ENCODE measurements around the gene TRAF3.
"Not testable (repeated sequence)": the region's sequence is repeated elsewhere in the genome, so short reads cannot be mapped to it uniquely, and the experiment has no call there.

TRAF3 gene

DNA sequence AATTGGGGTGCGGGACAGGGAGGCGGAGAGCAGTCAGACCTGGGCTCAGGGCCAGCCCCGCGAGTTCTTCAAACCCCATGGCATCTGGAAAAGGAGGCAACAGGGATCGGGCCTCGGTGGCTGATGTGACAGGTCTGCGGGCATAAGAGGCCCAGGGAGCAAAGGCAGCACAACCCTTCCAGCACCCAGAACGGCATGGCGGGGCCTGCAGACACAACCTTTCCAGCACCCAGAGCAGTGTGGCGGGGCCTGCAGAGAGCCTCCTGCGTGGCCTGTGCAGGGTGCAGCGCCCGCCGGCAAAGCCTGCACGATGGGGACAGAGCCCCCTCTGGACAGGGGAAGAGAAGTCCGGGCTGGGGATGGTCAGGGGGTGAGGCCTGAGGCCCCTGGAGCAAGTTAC lies 26.2 kb upstream of the TRAF3 start:
- no peak for DNase-seq (ENCODE audit: low read depth in 2 of 2)

- DNase-seq (ENCODE audit: low read depth in 2 of 2) = no peak
Observed at GRCh38 chr14:102752239-102752847, 24.9 kb upstream of the TRAF3 start.

DNA sequence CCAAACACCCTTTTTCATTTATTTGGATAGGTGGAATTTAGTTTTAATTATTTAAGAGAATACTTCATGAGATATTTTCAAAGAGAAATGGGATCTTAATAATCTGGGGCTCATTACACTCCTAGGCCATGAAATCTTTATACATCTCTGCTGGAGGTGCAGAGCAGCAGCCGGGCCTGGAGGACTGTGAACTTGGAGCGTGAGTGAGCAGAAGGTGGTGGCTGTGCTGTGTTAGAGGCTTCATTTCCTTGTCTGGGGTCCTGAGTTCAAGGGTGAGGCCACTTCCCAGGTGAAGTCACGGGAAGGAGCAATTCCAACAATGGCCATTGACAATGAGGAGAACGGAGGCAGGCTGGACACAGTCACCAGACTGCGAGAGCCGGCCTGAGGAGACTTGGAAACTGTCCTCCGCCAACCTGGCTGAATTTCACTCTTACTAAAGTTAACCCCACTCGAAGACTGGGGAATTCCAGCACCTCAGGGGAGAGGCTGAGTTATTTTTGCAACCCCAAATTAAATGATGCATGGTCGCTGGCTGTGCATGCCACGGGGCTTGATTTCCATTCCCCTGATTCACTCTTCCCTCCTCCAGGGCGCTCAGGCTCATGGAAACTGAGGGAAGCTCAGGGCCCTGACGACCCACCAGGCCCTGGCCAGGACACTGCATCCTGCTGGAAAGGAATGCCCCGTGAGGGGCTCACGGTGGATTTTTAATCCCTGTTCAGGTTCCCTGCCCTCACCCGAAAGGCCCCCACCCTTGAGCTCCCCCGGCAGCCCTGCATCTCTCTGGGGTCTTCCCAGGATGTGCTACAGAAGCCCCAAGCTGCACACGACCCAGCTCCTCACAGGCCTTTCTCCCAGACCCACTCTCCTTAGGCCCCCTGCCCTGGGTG lies 22.6 kb upstream of the TRAF3 start:
- DNase-seq (ENCODE audit: low read depth in 2 of 2) = no peak

DNA sequence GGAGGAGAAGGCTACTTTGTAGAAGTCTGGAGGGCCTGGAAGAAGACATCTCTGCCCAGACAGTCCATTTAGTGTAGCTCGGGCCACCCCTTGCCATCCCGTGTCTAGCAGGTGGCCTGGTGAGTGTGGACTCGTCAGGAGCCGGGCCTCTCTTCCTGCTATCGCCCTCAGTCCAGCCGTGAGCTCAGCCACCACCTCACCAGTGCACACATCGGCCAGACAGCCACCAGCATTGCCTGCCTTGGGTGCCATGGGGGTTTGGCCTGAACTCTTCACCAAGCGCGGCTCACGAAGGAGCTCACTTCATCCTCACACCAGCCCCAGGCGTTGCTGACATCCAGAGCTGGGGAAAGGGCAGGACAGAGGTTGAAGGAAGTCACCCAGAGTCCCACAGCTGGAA lies 19.6 kb upstream of the TRAF3 start:
- DNase-seq (ENCODE audit: low read depth in 2 of 2) = no peak

DNA sequence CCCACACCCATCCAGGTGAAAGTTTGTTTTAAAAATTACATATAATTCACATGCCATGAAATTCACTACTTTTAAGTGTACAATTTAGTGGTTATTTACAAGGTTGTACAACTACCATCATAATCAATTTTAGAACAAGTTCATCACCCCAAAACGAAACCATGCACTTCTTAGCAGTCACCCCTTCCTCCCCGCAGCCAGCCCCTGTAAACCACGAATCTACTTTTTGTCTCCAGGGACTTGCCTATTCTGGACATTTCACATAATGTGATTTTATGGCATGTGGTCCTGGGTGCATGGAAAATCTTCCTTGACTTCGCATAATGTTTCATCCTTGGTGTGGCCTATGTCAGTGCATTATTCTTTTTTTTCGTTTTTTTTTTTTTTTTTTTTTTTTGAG lies 19.2 kb upstream of the TRAF3 start:
- no peak for DNase-seq (ENCODE audit: low read depth in 2 of 2)

DNA sequence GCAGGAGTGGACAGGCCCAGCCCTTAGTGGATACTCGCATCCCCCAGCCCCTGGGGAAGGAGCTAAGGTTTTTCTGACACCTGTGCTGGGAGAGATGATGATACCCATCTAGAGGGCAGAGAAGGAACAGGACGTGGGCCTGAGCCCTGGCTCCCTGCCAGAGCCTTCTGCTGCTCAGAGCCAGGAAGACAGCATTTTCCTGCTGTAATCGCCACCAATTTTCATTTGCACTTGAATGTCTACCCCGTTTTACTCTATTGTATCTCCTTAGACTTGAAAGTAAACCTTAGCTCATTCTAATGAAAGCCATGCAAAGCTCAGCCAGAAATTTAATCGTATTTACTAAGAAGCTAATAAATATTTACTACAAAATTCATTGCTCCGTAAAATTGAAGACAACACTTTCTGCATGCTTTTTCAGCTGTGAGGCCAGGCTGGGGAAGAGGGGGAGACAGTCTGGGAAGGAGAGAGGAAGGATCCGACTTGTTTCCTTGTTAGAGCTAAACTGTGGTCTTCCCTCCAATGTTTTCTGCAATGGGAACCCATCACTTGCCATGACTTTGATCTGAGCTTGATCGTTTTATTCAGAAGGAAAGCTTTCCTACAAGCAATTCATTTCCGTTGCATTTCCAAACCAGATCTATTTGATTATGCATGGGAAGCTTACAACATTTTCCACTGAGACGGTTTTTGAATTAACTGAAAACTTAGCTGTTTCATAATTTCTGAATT lies 17.6 kb upstream of the TRAF3 start:
- no peak for DNase-seq (ENCODE audit: low read depth in 2 of 2)

DNA sequence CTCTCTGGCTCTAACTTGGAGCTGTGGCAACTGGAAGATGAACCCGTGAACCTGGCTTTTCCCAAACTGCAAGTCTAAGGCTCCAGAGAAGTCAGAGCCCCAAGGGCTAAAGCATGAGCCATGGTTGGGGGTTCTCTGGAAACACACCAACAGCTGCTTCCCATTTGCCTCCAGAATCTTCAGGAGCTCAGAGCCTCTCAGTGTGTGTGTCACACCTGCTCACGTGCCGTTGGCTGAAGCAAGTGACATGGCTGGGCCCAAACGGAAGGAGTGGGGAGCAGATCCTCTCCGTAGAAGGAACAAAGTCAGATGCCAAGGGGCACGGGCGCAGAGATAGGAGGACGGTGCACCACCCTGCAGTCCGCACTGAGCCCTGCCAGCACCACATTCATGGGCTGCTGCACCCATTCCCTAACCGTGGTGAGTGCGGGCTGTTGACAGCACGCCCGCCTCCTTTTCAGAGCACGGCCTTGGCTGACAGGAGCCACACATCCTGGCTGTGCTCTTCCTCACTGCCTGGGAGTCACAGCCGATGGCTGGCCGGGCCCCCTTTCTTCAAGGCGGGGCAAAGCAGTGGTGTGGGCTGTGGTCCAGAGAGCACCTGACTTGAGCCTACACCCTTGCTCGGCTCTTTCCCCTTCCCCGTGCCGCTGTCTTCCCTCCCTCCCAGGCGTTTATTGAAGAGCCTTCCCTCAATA lies 16.6 kb upstream of the TRAF3 start:
- DNase-seq (ENCODE audit: low read depth in 2 of 2) = no peak

- DNase-seq (ENCODE audit: low read depth in 2 of 2) = no peak
Observed at GRCh38 chr14:102761206-102761605, 16.0 kb upstream of the TRAF3 start.

DNA sequence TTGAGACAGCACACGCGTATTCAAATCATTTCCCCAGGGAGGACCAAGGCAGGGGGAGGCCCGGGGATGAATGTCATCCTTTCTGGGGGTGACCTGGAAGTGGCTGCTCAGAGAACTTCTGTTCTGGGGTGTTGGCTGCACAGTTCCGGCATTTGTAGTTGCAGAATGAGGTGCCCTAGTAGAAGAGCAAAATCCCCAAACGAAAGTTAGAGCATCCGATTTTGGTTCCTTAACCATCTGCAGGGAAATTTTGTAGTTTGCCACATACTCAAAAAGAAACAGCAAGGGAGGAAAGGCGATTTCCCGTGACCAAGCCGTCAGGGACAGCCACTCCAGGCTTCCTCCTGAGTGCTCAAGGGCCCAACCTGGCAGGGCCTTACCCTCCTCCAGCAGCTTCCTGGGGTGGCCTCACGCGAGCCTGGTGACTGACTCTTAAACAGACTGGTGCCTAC lies 13.0 kb upstream of the TRAF3 start:
- DNase-seq (ENCODE audit: low read depth in 2 of 2) = no peak

- not testable (repeated sequence) for DNase-seq (ENCODE audit: low read depth in 2 of 2)
Observed at GRCh38 chr14:102765770-102766169, 11.5 kb upstream of the TRAF3 start.

- DNase-seq (ENCODE audit: low read depth in 2 of 2) = no peak
Observed at GRCh38 chr14:102768223-102769048, 8.8 kb upstream of the TRAF3 start.

GRCh38 chr14:102769049-102769327 lies 8.3 kb upstream of the TRAF3 start:
- DNase-seq (ENCODE audit: low read depth in 2 of 2) = no peak

GRCh38 chr14:102770147-102771123 lies 6.8 kb upstream of the TRAF3 start:
- no peak for DNase-seq (ENCODE audit: low read depth in 2 of 2)

DNA sequence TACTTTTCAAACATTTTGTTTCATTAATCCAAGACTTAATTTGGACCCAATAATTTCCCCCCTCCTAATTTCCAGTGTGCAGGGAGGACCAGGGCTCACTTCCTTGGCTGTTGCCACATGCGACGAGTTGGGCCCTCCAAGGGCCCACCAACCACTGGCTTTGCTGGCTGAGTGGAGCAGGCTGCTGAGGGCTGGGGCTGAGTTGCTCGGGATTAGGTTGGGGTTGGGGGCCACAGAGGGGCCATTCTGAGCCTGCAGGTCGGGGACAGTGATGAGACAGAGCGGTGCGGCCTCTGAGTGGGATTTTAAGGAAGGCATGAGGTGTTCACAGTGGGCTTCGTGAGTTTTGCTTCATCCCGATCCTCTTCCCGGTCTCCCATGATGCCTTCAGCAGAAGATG lies 6.1 kb upstream of the TRAF3 start:
- no peak for DNase-seq (ENCODE audit: low read depth in 2 of 2)

GRCh38 chr14:102772781-102773570 lies 4.3 kb upstream of the TRAF3 start:
- DNase-seq (ENCODE audit: low read depth in 2 of 2) = no peak

DNA sequence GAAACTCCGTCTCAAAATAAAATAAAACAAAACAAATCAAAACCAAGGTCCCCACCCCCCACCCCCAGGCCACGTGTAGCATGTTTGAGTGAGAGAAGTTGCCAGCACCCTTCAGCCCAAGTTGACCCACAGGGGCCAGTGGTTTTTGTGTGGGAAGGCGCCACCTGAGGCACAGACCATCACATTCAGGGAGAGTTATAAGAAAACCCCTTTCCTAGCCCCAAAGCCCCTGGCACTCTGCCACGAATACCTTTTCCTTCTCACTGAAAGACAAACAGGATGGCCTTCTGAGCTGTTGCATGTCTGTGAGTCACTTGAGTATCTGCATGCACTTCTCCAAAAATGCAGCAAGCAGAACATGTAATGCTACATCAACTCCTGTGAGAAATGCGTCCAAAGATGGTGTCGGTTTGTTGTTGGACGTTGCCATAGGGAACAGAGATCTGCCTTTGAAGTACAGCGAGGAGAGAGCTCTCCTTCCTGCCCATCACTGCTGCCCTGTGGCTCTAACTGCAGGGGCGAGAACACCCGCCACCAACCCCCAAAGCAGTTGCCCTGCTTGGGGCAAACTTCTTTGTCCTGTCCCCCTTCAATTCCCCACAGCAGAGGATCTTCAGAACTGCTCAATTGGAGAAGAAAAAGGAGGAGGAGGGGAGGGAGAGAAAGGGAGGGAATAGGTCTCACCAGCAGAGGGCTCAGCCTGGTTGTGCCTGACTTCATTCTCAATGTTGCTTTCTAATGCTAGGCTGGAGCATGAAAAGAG lies 2.7 kb upstream of the TRAF3 start:
- peak in 1 of 2 donors; percentile 15 for DNase-seq (ENCODE audit: low read depth in 2 of 2)

GRCh38 chr14:102775855-102776760 lies 1.1 kb upstream of the TRAF3 start:
- peak in 1 of 2 donors; percentile 13 for DNase-seq (ENCODE audit: low read depth in 2 of 2)
